IMR-90 (cell line): Measurements from ENCODE around the gene MYCBPAP. TPM values are rescaled to one million over a fixed set of nuclear protein-coding genes. Genes with fewer than 3 reads are reported as not detected.

Source experiments
- ATAC-seq: fragments of 200-7000 bp; cut with Tn5 transposase; 2 replicates; pipeline ENCODE4 v1.9.1; 2020; ENCODE audit warnings: low read depth, mild to moderate bottlenecking, moderate library complexity
- BruUV-seq: library from RNA; stranded (reverse); fragments of 400-500 nt; replicated peaks from 2 replicates; lab custom pipeline; 2021; lab: Mats Ljungman, UMichigan
- CTCF ChIA-PET: fragments of 300-600 bp; formaldehyde crosslinking; extraction: SDS; loops from one replicate; lab custom pipeline; 2021; ENCODE audit warnings: antibody characterized with exemption; lab: Yijun Ruan, JAX
- POLR2A ChIA-PET: fragments of 300-600 bp; sonication (Branson Sonifier 250); formaldehyde crosslinking; loops from one replicate; lab custom pipeline; 2022; ENCODE audit warnings: antibody characterized with exemption; ENCODE audit not compliant: unreplicated experiment; lab: Charles Lee
- DNase-seq: peaks from one replicate; pipeline ENCODE4 v3.0.0; 2013
- H2AFZ ChIP-seq: replicated peaks from 2 replicates; pipeline ENCODE3; 2013; ENCODE audit warnings: low read length, mild to moderate bottlenecking; ENCODE audit not compliant: poor library complexity
- H2AK5ac ChIP-seq: 2 replicates; pipeline ENCODE4 v1.6.1; 2013; ENCODE audit warnings: low read depth, low read length, inconsistent platforms
- H2AK9ac ChIP-seq: replicated peaks from 2 replicates; pipeline ENCODE3; 2013; ENCODE audit warnings: mild to moderate bottlenecking, low read depth, low read length, moderate library complexity; ENCODE audit not compliant: poor library complexity
- H2BK120ac ChIP-seq: 2 replicates; pipeline ENCODE4 v1.6.1; 2013; ENCODE audit warnings: low read depth, low read length, inconsistent platforms
- H2BK15ac ChIP-seq: 3 replicates; pipeline ENCODE4 v1.6.1; 2013; ENCODE audit warnings: low read depth, low read length, inconsistent platforms
- H2BK20ac ChIP-seq: 2 replicates; pipeline ENCODE4 v1.6.1; 2013; ENCODE audit warnings: low read depth, mild to moderate bottlenecking, inconsistent platforms, low read length, moderate library complexity
- H2BK5ac ChIP-seq: 2 replicates; pipeline ENCODE4 v1.6.1; 2013; ENCODE audit warnings: mild to moderate bottlenecking, low read depth, low read length, inconsistent platforms; ENCODE audit not compliant: poor library complexity, severe bottlenecking
- H3K14ac ChIP-seq: replicated peaks from 2 replicates; pipeline ENCODE4 v1.6.1; 2013; ENCODE audit warnings: low read depth, low read length, inconsistent platforms
- H3K18ac ChIP-seq: 2 replicates; pipeline ENCODE4 v1.6.1; 2013; ENCODE audit warnings: low read depth, low read length, control low read depth
- H3K23ac ChIP-seq: 2 replicates; pipeline ENCODE4 v1.6.1; 2013; ENCODE audit warnings: low read depth, low read length, inconsistent platforms
- H3K27ac ChIP-seq: 2 replicates; pipeline ENCODE4 v1.5.1; 2013; ENCODE audit warnings: mild to moderate bottlenecking, control low read depth, low read length; ENCODE audit not compliant: insufficient read depth
- H3K27me3 ChIP-seq: 2 replicates; pipeline ENCODE4 v1.6.1; 2013; ENCODE audit warnings: low read length; ENCODE audit not compliant: control insufficient read depth, insufficient read depth
- H3K36me3 ChIP-seq: 2 replicates; pipeline ENCODE4 v1.6.1; 2013; ENCODE audit warnings: low read length, mixed read lengths; ENCODE audit not compliant: control insufficient read depth, insufficient read depth
- H3K4ac ChIP-seq: 2 replicates; pipeline ENCODE4 v1.6.1; 2013; ENCODE audit warnings: low read depth, low read length, inconsistent platforms
- H3K4me1 ChIP-seq: 2 replicates; pipeline ENCODE4 v1.6.1; 2013; ENCODE audit warnings: low read length, mixed read lengths; ENCODE audit not compliant: control insufficient read depth, insufficient read depth
- H3K4me2 ChIP-seq: 2 replicates; pipeline ENCODE4 v1.6.1; 2013; ENCODE audit warnings: low read depth, mild to moderate bottlenecking, control low read depth, low read length, moderate library complexity
- H3K4me3 ChIP-seq: 2 replicates; pipeline ENCODE4 v1.5.1; 2013; ENCODE audit warnings: low read depth, mild to moderate bottlenecking, control low read depth, low read length, moderate library complexity; ENCODE audit not compliant: insufficient read depth
- H3K56ac ChIP-seq: 2 replicates; pipeline ENCODE4 v1.6.1; 2013; ENCODE audit warnings: low read length, inconsistent platforms; ENCODE audit not compliant: insufficient read depth; ENCODE audit errors: extremely low read depth
- H3K79me1 ChIP-seq, 2 experiments: 2 replicates each; pipeline ENCODE4 v1.6.1; 2013; ENCODE audit warnings: low read length in 2 of 2, inconsistent platforms in 1 of 2, low read depth in 1 of 2
- H3K9ac ChIP-seq: 2 replicates; pipeline ENCODE4 v1.6.1; 2013; ENCODE audit warnings: low read depth, low read length, control low read depth
- H3K9me1 ChIP-seq: 2 replicates; pipeline ENCODE4 v1.6.1; 2013; ENCODE audit warnings: low read length, inconsistent platforms; ENCODE audit not compliant: insufficient read depth
- H3K9me3 ChIP-seq: 2 replicates; pipeline ENCODE4 v1.6.1; 2013; ENCODE audit warnings: low read length; ENCODE audit not compliant: control insufficient read depth, insufficient read depth
- H4K20me1 ChIP-seq: 2 replicates; pipeline ENCODE4 v1.6.1; 2013; ENCODE audit warnings: low read length, inconsistent platforms; ENCODE audit not compliant: insufficient read depth
- H4K5ac ChIP-seq: 2 replicates; pipeline ENCODE4 v1.6.1; 2013; ENCODE audit warnings: mild to moderate bottlenecking, low read depth, low read length, control low read depth
- H4K8ac ChIP-seq, 2 experiments: 2 replicates each; pipeline ENCODE4 v1.6.1; 2013; ENCODE audit warnings: low read depth in 2 of 2, low read length in 2 of 2, control low read depth in 1 of 2, inconsistent platforms in 1 of 2
- H4K91ac ChIP-seq: 2 replicates; pipeline ENCODE4 v1.6.1; 2013; ENCODE audit warnings: low read depth, low read length, inconsistent platforms; ENCODE audit not compliant: insufficient read depth
- CHD1 ChIP-seq: IDR thresholded peaks from 2 replicates; pipeline ENCODE4 v1.6.1; 2012; ENCODE audit warnings: low read depth, low read length, improper control_type of control experiment
- FOS ChIP-seq: fragments of 150-350 bp; IDR thresholded peaks from 2 replicates; pipeline ENCODE4 v1.6.1; 2016; ENCODE audit warnings: low read depth, low read length
- MAFK ChIP-seq: IDR thresholded peaks from 2 replicates; pipeline ENCODE4 v1.6.1; 2012; ENCODE audit warnings: low read depth, low read length, improper control_type of control experiment
- POLR2A ChIP-seq: IDR thresholded peaks from 2 replicates; pipeline ENCODE4 v1.6.1; 2012; ENCODE audit warnings: mild to moderate bottlenecking, low read depth, low read length
- WGBS, 2 experiments: methylation state at CpG; one replicate each; pipeline versions ENCODE4 v1.1.5 to v1.1.7; 2013; ENCODE audit warnings: missing lambda C conversion rate in 2 of 2; ENCODE audit not compliant: insufficient read length in 1 of 2; ENCODE audit errors: extremely low coverage in 2 of 2; 5-methylcytosine and 5-hydroxymethylcytosine counted together
- dilution Hi-C: fragments of 300-500 bp; cut with HindIII; formaldehyde crosslinking; loops from one replicate; pipeline ENCODE4 v1.14.3; 2018; ENCODE audit warnings: low sequenced_read_pairs; ENCODE audit not compliant: unreplicated experiment
- in situ Hi-C: fragments of 300-500 bp; cut with MboI; formaldehyde crosslinking; loops from 3 replicates; pipeline ENCODE4 v1.14.3; 2019; ENCODE audit warnings: low sequenced_read_pairs, inconsistent platforms, mixed read lengths
- intact Hi-C: fragments of 100-400 bp; cut with micrococcal nuclease; formaldehyde crosslinking; loops from 2 replicates; pipeline ENCODE4 v1.10.0; 2022
- polyA plus RNA-seq, 3 experiments: library from polyadenylated mRNA; depleted of rRNA; stranded (reverse); fragments of >200 nt; gene quantifications; 2 replicates each; pipeline ENCODE4 v1.2.3, GENCODE V29; 2012; ENCODE audit warnings: low replicate concordance in 1 of 3
- total RNA-seq: library from RNA; depleted of rRNA; stranded (reverse); fragments of >200 nt; gene quantifications from 2 replicates; pipeline ENCODE4 v1.2.3, GENCODE V29; 2012

The MYCBPAP gene
- total and polyA plus RNA-seq, 2 of the 4 experiments (the other 2 are of a cell fraction): 0.17 to 0.18 TPM

- Histone ChIP-seq H2AFZ (no peak overlapping the region), H2AK5ac (no peak overlapping the region), H3K36me3 (peaks cover 14% of the 10 kb centered on the region; the same call in 1 of the 2 replicates), H3K4me3 (no peak overlapping the region), H3K14ac (no peak overlapping the region), H2BK5ac (no peak overlapping the region), H3K56ac (no peak overlapping the region), H2AK9ac (no peak overlapping the region), H3K4me2 (no peak overlapping the region), H2BK120ac (no peak overlapping the region), H3K9me1 (no peaks in the 10 kb centered on the region), H3K23ac (no peak overlapping the region), H4K91ac (no peak overlapping the region), H3K4me1 (peaks cover 2% of the 10 kb centered on the region), H4K20me1 (no peaks in the 10 kb centered on the region; the same call in 1 of the 2 replicates), H2BK15ac (no peak overlapping the region), H4K5ac (no peak overlapping the region), H3K9me3 (no peaks in the 10 kb centered on the region), H3K27ac (no peak overlapping the region), H4K8ac (no peak overlapping the region), H2BK20ac (no peak overlapping the region), H3K9ac (no peak overlapping the region), H3K27me3 (peaks cover 22% of the 10 kb centered on the region), H3K4ac (no peak overlapping the region), H3K79me1 (no peaks in the 10 kb centered on the region), H3K18ac (no peak overlapping the region)
- in situ Hi-C loops: no loop called here
- no peak for DNase-seq
- no CpG with 5 or more reads among the region's 10 CpGs for WGBS, 2 experiments
- ChIA-PET CTCF (interaction anchor here (0.6 kb wide), 1 partner anchor 55 kb away, joined by 3 read pairs; no protein-coding TSS in a partner anchor), POLR2A (no interaction called here)
- dilution Hi-C loops: no loop called here
- TF ChIP-seq POLR2A (no peak), MAFK (no peak), CHD1 (no peak), FOS (no peak)
- no peak for ATAC-seq
- BruUV-seq: no TSS peak
- intact Hi-C loops: no loop called here
Measured at GRCh38 chr17:50472286-50472685, 36.0 kb upstream of the MYCBPAP start.
